ENCODE measurements around the gene PRR35. TPM values are rescaled to one million over a fixed set of nuclear protein-coding genes. Genes with fewer than 3 reads are reported as not detected.

PRR35 gene
- total RNA-seq, 2 experiments from 2014 or later, result not detected

DNA sequence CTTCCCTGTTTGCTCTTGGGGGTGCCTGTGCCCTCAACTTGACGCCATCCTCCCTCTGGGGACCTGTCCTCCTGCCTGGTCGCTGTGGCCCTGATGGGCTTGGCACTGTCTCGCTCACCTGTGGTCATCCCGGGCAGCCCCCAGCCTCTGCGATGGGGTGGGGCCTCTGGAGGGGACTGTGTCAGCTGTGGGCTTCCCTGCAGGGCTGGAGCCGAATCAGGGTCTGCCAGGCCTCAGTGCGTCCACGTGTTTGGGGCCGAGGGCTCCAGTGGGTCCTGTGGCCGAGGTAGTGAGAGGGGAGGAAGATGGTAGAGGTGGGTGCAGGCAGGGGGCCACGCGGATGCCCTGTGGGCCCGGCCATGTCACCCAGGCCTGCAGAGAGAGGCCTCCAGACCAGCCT, 17.6 kb downstream of the PRR35 start:
- Mint-ChIP-seq H3K27ac (no peak overlapping the region), H3K9me3 (no peaks in the 10 kb centered on the region), H3K4me3 (no peak overlapping the region), H3K27me3 (no peaks in the 10 kb centered on the region), H3K4me1 (ENCODE audit: low read depth) (no peaks in the 10 kb centered on the region), H3K36me3 (ENCODE audit: low read depth) (no peaks in the 10 kb centered on the region)
- Histone ChIP-seq H3K27me3 (ENCODE audit: control insufficient read depth in 1 of 2, insufficient read depth in 2 of 2, low read length in 2 of 2) (no peaks in the 10 kb centered on the region), H3K27ac (ENCODE audit: low read depth in 1 of 2, low read length in 2 of 2) (no peak overlapping the region), H3K4me1 (ENCODE audit: insufficient read depth, low read length) (peaks cover 4% of the 10 kb centered on the region), H3K36me3 (ENCODE audit: insufficient read depth, low read length) (peaks cover 6% of the 10 kb centered on the region), H3K9me3 (ENCODE audit: control insufficient read depth in 1 of 2, insufficient read depth in 1 of 2, low read length in 2 of 2) (no peaks in the 10 kb centered on the region), H3K4me3 (ENCODE audit: low read length) (no peak overlapping the region)
- no peak for DNase-seq
- intact Hi-C loops (cut with DNase I, micrococcal nuclease), result loop anchor here in 1 of 2 experiments (2.0 kb wide), 1 partner anchor 33 kb away; no protein-coding TSS in a partner anchor
- no peak for ATAC-seq (ENCODE audit: poor library complexity)
- CTCF ChIA-PET, result no interaction called here
- POLR2A ChIA-PET, result no interaction called here
- TF ChIP-seq, protein P1, sequence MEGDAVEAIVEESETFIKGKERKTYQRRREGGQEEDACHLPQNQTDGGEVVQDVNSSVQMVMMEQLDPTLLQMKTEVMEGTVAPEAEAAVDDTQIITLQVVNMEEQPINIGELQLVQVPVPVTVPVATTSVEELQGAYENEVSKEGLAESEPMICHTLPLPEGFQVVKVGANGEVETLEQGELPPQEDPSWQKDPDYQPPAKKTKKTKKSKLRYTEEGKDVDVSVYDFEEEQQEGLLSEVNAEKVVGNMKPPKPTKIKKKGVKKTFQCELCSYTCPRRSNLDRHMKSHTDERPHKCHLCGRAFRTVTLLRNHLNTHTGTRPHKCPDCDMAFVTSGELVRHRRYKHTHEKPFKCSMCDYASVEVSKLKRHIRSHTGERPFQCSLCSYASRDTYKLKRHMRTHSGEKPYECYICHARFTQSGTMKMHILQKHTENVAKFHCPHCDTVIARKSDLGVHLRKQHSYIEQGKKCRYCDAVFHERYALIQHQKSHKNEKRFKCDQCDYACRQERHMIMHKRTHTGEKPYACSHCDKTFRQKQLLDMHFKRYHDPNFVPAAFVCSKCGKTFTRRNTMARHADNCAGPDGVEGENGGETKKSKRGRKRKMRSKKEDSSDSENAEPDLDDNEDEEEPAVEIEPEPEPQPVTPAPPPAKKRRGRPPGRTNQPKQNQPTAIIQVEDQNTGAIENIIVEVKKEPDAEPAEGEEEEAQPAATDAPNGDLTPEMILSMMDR (IDR thresholded peaks at IDR 0.05), result no peak

DNA sequence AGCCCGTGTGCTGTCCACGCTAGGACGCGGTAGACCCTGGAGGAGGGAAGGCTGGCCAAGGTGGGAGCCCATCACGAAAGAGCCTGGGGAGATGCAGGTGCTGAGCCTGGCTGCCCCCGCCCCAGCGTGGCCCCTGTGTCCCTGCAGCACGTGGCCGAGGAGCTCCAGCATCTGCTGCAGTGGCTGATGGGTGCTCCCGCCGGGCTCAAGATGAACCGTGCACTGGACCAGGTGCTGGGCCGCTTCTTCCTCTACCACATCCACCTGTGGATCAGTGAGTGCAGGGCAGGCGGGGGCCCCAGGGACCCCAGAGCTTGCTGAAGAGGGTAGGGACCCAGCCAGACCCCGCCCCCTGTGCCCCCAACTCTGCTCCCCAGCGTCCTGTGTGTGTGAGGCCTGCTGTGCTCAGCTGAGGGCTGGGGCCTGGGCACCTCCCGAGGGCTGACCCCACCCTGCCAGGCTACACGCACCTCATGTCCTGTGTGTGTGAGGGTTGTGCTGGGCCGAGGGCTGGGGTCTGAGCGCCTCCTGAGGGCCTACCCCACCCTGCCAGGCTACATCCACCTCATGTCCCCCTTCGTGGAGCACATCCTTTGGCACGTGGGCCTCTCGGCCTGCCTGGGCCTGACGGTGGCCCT, 18.2 kb downstream of the PRR35 start:
- no peak overlapping the region for H3K4me3 ChIP-seq (ENCODE audit: low read length)
- H3K36me3 ChIP-seq (ENCODE audit: insufficient read depth, low read length), result peaks cover 6% of the 10 kb centered on the region
- ChIA-PET CTCF (interaction anchor here (1.0 to 1.1 kb wide), 4 partner anchors 10 to 32 kb away, joined by 3 to 8 read pairs (median 4); no protein-coding TSS in a partner anchor), POLR2A (no interaction called here)
- Mint-ChIP-seq H3K4me1 (ENCODE audit: low read depth) (no peaks in the 10 kb centered on the region), H3K27ac (no peak overlapping the region), H3K9me3 (no peaks in the 10 kb centered on the region), H3K4me3 (no peak overlapping the region), H3K36me3 (ENCODE audit: low read depth) (no peaks in the 10 kb centered on the region), H3K27me3 (no peaks in the 10 kb centered on the region)
- TF ChIP-seq, protein P1 (IDR thresholded peaks at IDR 0.05), result no peak
- DNase-seq (no peak), ATAC-seq (ENCODE audit: poor library complexity) (no peak)
- no peaks in the 10 kb centered on the region for H3K27me3 ChIP-seq (ENCODE audit: control insufficient read depth in 1 of 2, insufficient read depth in 2 of 2, low read length in 2 of 2)
- H3K9me3 ChIP-seq (ENCODE audit: control insufficient read depth in 1 of 2, insufficient read depth in 1 of 2, low read length in 2 of 2), result no peaks in the 10 kb centered on the region
- intact Hi-C loops (cut with DNase I, micrococcal nuclease), result loop anchor here in 1 of 2 experiments (2.0 kb wide), 1 partner anchor 32 kb away; no protein-coding TSS in a partner anchor
- H3K27ac ChIP-seq (ENCODE audit: low read depth in 1 of 2, low read length in 2 of 2), result no peak overlapping the region
- peaks cover 4% of the 10 kb centered on the region for H3K4me1 ChIP-seq (ENCODE audit: insufficient read depth, low read length)

- no peaks in the 10 kb centered on the region for H3K4me1 Mint-ChIP-seq (ENCODE audit: low read depth)
- H3K9me3 ChIP-seq (ENCODE audit: control insufficient read depth in 1 of 2, insufficient read depth in 1 of 2, low read length in 2 of 2), result no peaks in the 10 kb centered on the region
- peaks cover 4% of the 10 kb centered on the region for H3K4me1 ChIP-seq (ENCODE audit: insufficient read depth, low read length)
- POLR2A ChIA-PET, result no interaction called here
- H3K9me3 Mint-ChIP-seq, result no peaks in the 10 kb centered on the region
- DNase-seq (peak; percentile 32 to 86 (median 57)), ATAC-seq (ENCODE audit: poor library complexity) (peak; percentile 95)
- H3K4me3 Mint-ChIP-seq, result no peak overlapping the region
- intact Hi-C loops (cut with DNase I, micrococcal nuclease), result loop anchor here (1.0 to 2.0 kb wide), 2 partner anchors 32 kb away; no protein-coding TSS in a partner anchor
- no peak overlapping the region for H3K4me3 ChIP-seq (ENCODE audit: low read length)
- TF ChIP-seq, protein P1 (IDR thresholded peaks at IDR 0.05), result peak; percentile 71
- peaks cover 6% of the 10 kb centered on the region for H3K36me3 ChIP-seq (ENCODE audit: insufficient read depth, low read length)
- CTCF ChIA-PET, result interaction anchor here (0.7 to 1.1 kb wide), 6 partner anchors 9 to 69 kb away, joined by 3 to 8 read pairs (median 4); no protein-coding TSS in a partner anchor
- H3K27ac ChIP-seq (ENCODE audit: low read depth in 1 of 2, low read length in 2 of 2), result no peak overlapping the region
- H3K27me3 ChIP-seq (ENCODE audit: control insufficient read depth in 1 of 2, insufficient read depth in 2 of 2, low read length in 2 of 2), result no peaks in the 10 kb centered on the region
- no peaks in the 10 kb centered on the region for H3K27me3 Mint-ChIP-seq
- no peaks in the 10 kb centered on the region for H3K36me3 Mint-ChIP-seq (ENCODE audit: low read depth)
- H3K27ac Mint-ChIP-seq, result no peak overlapping the region
These were observed 18.7 kb downstream of the PRR35 start for GRCh38 chr16:578870-579405.

Measured in CD4-positive, alpha-beta T cell (primary cell).